ENCODE data around the gene NDUFAF4.

DNA sequence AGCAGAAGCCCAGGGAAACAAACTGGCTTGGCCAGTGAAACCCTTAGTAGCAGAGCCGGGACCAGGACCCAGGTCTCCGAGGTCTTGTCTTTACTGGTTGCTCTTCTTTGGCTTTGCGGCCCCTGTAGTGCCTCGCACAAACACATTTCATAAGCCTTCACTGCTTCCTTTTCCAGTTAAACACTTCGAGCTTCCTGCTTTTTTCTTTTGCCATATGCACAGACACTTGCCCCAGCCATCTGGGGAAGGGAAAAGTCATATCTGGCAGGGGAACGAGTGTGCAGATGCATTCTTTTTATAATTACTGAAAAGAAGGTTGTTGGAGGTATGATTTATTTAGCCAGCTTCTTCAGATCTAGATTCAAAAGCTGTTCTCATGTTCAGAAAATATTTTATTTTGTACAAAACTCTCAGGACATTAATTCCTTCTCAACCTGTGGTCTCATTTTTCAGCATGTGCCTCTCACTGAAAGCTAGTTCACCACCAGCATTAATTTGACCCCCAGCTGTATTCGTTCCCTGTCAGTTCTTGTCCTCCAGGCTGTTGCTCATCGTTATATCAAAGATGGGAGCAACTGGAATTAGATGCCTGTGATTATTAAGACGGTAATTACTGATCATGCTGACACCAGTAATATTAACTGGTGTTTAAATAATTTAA is 46.0 kb upstream of the NDUFAF4 start:
- no peak for TF ChIP-seq POLR2A (IDR thresholded peaks at IDR 0.05)
- TF ChIP-seq, protein P1, sequence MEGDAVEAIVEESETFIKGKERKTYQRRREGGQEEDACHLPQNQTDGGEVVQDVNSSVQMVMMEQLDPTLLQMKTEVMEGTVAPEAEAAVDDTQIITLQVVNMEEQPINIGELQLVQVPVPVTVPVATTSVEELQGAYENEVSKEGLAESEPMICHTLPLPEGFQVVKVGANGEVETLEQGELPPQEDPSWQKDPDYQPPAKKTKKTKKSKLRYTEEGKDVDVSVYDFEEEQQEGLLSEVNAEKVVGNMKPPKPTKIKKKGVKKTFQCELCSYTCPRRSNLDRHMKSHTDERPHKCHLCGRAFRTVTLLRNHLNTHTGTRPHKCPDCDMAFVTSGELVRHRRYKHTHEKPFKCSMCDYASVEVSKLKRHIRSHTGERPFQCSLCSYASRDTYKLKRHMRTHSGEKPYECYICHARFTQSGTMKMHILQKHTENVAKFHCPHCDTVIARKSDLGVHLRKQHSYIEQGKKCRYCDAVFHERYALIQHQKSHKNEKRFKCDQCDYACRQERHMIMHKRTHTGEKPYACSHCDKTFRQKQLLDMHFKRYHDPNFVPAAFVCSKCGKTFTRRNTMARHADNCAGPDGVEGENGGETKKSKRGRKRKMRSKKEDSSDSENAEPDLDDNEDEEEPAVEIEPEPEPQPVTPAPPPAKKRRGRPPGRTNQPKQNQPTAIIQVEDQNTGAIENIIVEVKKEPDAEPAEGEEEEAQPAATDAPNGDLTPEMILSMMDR (IDR thresholded peaks at IDR 0.05) = no peak
